Esophagus squamous epithelium (tissue), 4 donors: ENCODE measurements around the gene GMDS.

Experiments
- CTCF ChIP-seq, 6 experiments: fragments of 450-650 bp in 4 of 6; fragments of 200-600 bp in 2 of 6; sonication (generic) in 2 of 6; IDR thresholded peaks; one replicate each; pipeline ENCODE4 v1.5.1; 2016 to 2019; ENCODE audit warnings: antibody characterized with exemption in 6 of 6, mild to moderate bottlenecking in 4 of 6, moderate library complexity in 4 of 6
- POLR2A ChIP-seq, 4 donors: fragments of 450-650 bp; IDR thresholded peaks; one replicate each; pipeline ENCODE4 v1.6.1; 2017; ENCODE audit warnings: antibody characterized with exemption in 4 of 4, mild to moderate bottlenecking in 4 of 4, moderate library complexity in 3 of 4

- no peak for TF ChIP-seq CTCF (IDR thresholded peaks at IDR 0.05)
- no peak for TF ChIP-seq POLR2A (IDR thresholded peaks at IDR 0.05)
These were observed 190.8 kb downstream of the GMDS start for GRCh38 chr6:2054516-2055067.
